HepG2 (cell line): ENCODE results near the gene ZNF33A. TPM values are rescaled to one million over a fixed set of nuclear protein-coding genes. Genes with fewer than 3 reads are reported as not detected.
"Not testable (repeated sequence)": the region's sequence is repeated elsewhere in the genome, so short reads cannot be mapped to it uniquely, and the experiment has no call there.

Experiments used
- ATAC-seq: fragments of 200-7000 bp; cut with Tn5 transposase; 3 replicates; pipeline ENCODE4 v1.9.1; 2020; ENCODE audit warnings: mild to moderate bottlenecking, moderate library complexity
- BruUV-seq: library from RNA; stranded (reverse); fragments of 400-500 nt; replicated peaks from 2 replicates; lab custom pipeline; 2021; lab: Mats Ljungman, UMichigan
- CTCF ChIA-PET: fragments of 300-600 bp; formaldehyde crosslinking; extraction: SDS; loops from one replicate; lab custom pipeline; 2021; ENCODE audit warnings: low total read pairs, inconsistent platforms, low intra/inter-chr PET ratio; lab: Yijun Ruan, JAX
- POLR2A ChIA-PET: fragments of 350-600 bp; sonication (Branson Sonifier 250); formaldehyde crosslinking; loops from one replicate; lab custom pipeline; 2020; ENCODE audit warnings: antibody characterized with exemption, inconsistent platforms; lab: Yijun Ruan, JAX
- DNase-seq: peaks from one replicate; pipeline ENCODE4 v3.0.0-alpha.2; 2015; ENCODE audit warnings: low spot score
- FAIRE-seq: peaks from 3 replicates; lab custom pipeline; 2011; peaks lifted over from hg19 to GRCh38; lab: Jason Lieb, UNC
- H2AFZ ChIP-seq: one replicate; pipeline ENCODE4 v1.6.1; 2011; ENCODE audit warnings: low read length, inconsistent platforms
- H3K27ac ChIP-seq: fragments of 300-600 bp; 3 replicates; pipeline ENCODE4 v1.8.0; 2011; ENCODE audit warnings: mixed run types, mild to moderate bottlenecking, mixed read lengths, low read length, inconsistent platforms; ENCODE audit not compliant: insufficient read depth; ENCODE audit errors: extremely low read length
- H3K27me3 ChIP-seq, 2 experiments: fragments of 200-600 bp in 1 of 2; 2 replicates in 1 of 2; 3 replicates in 1 of 2; pipeline versions ENCODE4 v1.6.0 to v1.8.0; 2011; ENCODE audit warnings: low read length in 2 of 2, mild to moderate bottlenecking in 2 of 2, moderate library complexity in 2 of 2, inconsistent platforms in 1 of 2; ENCODE audit not compliant: insufficient read depth in 2 of 2, control insufficient read depth in 1 of 2
- H3K36me3 ChIP-seq, 2 experiments: fragments of 200-600 bp in 1 of 2; replicated peaks in 1 of 2; 2 replicates in 1 of 2; 3 replicates in 1 of 2; pipeline versions ENCODE4 v1.5.1 to v1.8.0; 2011; ENCODE audit warnings: low read length in 2 of 2, inconsistent platforms in 1 of 2; ENCODE audit not compliant: insufficient read depth in 2 of 2, control insufficient read depth in 1 of 2
- H3K4me1 ChIP-seq: 2 replicates; pipeline ENCODE4 v1.5.1; 2012; ENCODE audit warnings: low read length, inconsistent platforms; ENCODE audit not compliant: insufficient read depth
- H3K4me2 ChIP-seq: 2 replicates; pipeline ENCODE4 v1.6.0; 2011; ENCODE audit warnings: low read depth, low read length, inconsistent platforms
- H3K4me3 ChIP-seq, 3 experiments: fragments of 200-600 bp in 1 of 3; sonication (generic), shearing (Covaris generic) in 1 of 3; replicated peaks in 1 of 3; 2 replicates each; pipeline ENCODE4 v1.5.1; 2011 to 2016; ENCODE audit warnings: low read length in 3 of 3, inconsistent platforms in 2 of 3, low read depth in 2 of 3, mild to moderate bottlenecking in 2 of 3, control low read depth in 1 of 3, mixed read lengths in 1 of 3; ENCODE audit not compliant: insufficient read depth in 1 of 3
- H3K79me2 ChIP-seq: one replicate; pipeline ENCODE4 v1.6.1; 2011; ENCODE audit warnings: low read length, inconsistent platforms; ENCODE audit not compliant: insufficient read depth
- H3K9ac ChIP-seq: 2 replicates; pipeline ENCODE4 v1.6.0; 2011; ENCODE audit warnings: mild to moderate bottlenecking, low read depth, low read length, inconsistent platforms; ENCODE audit not compliant: insufficient read depth
- H3K9me3 ChIP-seq: 2 replicates; pipeline ENCODE4 v1.5.1; 2012; ENCODE audit warnings: mild to moderate bottlenecking, low read length
- H4K20me1 ChIP-seq: 2 replicates; pipeline ENCODE4 v1.6.0; 2011; ENCODE audit warnings: inconsistent platforms, mild to moderate bottlenecking, low read length, moderate library complexity; ENCODE audit not compliant: insufficient read depth
- SMC3 ChIP-seq: IDR thresholded peaks from 2 replicates; pipeline ENCODE4 v1.6.1; 2011; ENCODE audit warnings: low read length, improper control_type of control experiment
- STAG1 ChIP-seq: sonication (generic); formaldehyde crosslinking; IDR thresholded peaks from 2 replicates; pipeline ENCODE4 v1.4.0; 2020; ENCODE audit warnings: missing genetic modification reagents
- ZNF547 ChIP-seq: sonication (generic); formaldehyde crosslinking; IDR thresholded peaks from 2 replicates; pipeline ENCODE4 v1.5.1; 2020; ENCODE audit warnings: mild to moderate bottlenecking, missing genetic modification reagents
- ZNF644 ChIP-seq: IDR thresholded peaks from 2 replicates; pipeline ENCODE4 v1.6.1; 2016; ENCODE audit warnings: low read depth
- WGBS: methylation state at CpG from one replicate; pipeline ENCODE4 v1.1.6; 2017; ENCODE audit warnings: low lambda C conversion rate; 5-methylcytosine and 5-hydroxymethylcytosine counted together
- in situ Hi-C: cut with HindIII; loops from 2 replicates; pipeline ENCODE4 v1.10.0; 2017; ENCODE audit warnings: low pct_unique_long_range_greater_than_20kb; ENCODE audit not compliant: extremely low pct_ligation_motif_present
- intact Hi-C: fragments of 100-400 bp; cut with micrococcal nuclease; formaldehyde crosslinking; loops from one replicate; pipeline ENCODE4 v1.10.0; 2022; ENCODE audit not compliant: unreplicated experiment
- polyA plus RNA-seq, 8 experiments: library from polyadenylated mRNA; depleted of rRNA in 3 of 8; stranded (reverse) in 7 of 8; unstranded in 1 of 8; fragments of >200 nt; fragmentation: Illumina TruSeq in 4 of 8; extraction: Trizol in 4 of 8; gene quantifications; 2 replicates each; pipeline versions ENCODE4 v1.2.1 to v1.2.3, GENCODE V29; 2011 to 2016; ENCODE audit warnings: low read depth in 4 of 8, missing spikeins in 1 of 8, mixed read lengths in 1 of 8; ENCODE audit not compliant: insufficient read depth in 1 of 8
- total RNA-seq, 5 experiments: library from RNA; depleted of rRNA; stranded (reverse); fragments of >200 nt; fragmentation: Illumina TruSeq; extraction: Trizol; gene quantifications; 2 replicates each; pipeline ENCODE4 v1.2.3, GENCODE V29; 2016; ENCODE audit warnings: low read depth in 1 of 5
- TF ChIP-seq, protein P1 (sequence below): sonication (generic); formaldehyde crosslinking; conservative IDR thresholded peaks from 2 replicates; pipeline ENCODE4 v1.4.0; 2020; ENCODE audit warnings: mild to moderate bottlenecking, missing genetic modification reagents, moderate library complexity
- TF ChIP-seq, protein P2 (sequence below): sonication (generic); formaldehyde crosslinking; IDR thresholded peaks from 2 replicates; pipeline ENCODE4 v1.5.0; 2020; ENCODE audit warnings: mild to moderate bottlenecking, missing genetic modification reagents, moderate library complexity

ZNF33A gene
- total and polyA plus RNA-seq, 2 of the 13 experiments (the other 11 are each of a cell fraction or from before 2014, with no cell fraction given) = 13.1 to 22.5 TPM

DNA sequence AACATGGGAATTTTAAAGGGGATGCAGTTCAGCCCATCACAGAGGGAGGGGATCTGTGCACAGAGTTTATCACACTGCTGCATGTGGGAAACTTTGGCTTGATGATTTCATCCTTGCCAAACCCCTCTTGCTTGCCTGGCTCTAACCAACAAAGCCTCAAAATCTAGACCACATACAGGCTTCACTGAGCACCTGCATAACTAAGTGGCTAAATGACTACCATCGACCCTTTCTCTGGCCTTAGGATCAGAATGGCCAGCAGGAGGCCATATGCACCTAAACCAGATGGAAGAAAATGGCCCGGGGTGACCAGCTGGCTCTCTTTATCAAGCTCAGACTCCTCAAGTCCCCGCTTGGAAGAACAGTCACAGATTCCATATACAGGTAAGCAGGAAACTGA is 18.4 kb upstream of the ZNF33A start:
- no peak for FAIRE-seq
- TF ChIP-seq ZNF644 = 0 out of 2 replicates have a peak, but pooled peaks have one; percentile 37
- TF ChIP-seq SMC3 = peak; percentile 28; the same call in 1 of the 2 replicates
- peak; percentile 30; the same call in 1 of the 2 replicates for TF ChIP-seq STAG1
- TF ChIP-seq, protein P1, sequence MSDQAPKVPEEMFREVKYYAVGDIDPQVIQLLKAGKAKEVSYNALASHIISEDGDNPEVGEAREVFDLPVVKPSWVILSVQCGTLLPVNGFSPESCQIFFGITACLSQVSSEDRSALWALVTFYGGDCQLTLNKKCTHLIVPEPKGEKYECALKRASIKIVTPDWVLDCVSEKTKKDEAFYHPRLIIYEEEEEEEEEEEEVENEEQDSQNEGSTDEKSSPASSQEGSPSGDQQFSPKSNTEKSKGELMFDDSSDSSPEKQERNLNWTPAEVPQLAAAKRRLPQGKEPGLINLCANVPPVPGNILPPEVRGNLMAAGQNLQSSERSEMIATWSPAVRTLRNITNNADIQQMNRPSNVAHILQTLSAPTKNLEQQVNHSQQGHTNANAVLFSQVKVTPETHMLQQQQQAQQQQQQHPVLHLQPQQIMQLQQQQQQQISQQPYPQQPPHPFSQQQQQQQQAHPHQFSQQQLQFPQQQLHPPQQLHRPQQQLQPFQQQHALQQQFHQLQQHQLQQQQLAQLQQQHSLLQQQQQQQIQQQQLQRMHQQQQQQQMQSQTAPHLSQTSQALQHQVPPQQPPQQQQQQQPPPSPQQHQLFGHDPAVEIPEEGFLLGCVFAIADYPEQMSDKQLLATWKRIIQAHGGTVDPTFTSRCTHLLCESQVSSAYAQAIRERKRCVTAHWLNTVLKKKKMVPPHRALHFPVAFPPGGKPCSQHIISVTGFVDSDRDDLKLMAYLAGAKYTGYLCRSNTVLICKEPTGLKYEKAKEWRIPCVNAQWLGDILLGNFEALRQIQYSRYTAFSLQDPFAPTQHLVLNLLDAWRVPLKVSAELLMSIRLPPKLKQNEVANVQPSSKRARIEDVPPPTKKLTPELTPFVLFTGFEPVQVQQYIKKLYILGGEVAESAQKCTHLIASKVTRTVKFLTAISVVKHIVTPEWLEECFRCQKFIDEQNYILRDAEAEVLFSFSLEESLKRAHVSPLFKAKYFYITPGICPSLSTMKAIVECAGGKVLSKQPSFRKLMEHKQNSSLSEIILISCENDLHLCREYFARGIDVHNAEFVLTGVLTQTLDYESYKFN (CRISPR knock-in tag) = no peak
- TF ChIP-seq, protein P2, sequence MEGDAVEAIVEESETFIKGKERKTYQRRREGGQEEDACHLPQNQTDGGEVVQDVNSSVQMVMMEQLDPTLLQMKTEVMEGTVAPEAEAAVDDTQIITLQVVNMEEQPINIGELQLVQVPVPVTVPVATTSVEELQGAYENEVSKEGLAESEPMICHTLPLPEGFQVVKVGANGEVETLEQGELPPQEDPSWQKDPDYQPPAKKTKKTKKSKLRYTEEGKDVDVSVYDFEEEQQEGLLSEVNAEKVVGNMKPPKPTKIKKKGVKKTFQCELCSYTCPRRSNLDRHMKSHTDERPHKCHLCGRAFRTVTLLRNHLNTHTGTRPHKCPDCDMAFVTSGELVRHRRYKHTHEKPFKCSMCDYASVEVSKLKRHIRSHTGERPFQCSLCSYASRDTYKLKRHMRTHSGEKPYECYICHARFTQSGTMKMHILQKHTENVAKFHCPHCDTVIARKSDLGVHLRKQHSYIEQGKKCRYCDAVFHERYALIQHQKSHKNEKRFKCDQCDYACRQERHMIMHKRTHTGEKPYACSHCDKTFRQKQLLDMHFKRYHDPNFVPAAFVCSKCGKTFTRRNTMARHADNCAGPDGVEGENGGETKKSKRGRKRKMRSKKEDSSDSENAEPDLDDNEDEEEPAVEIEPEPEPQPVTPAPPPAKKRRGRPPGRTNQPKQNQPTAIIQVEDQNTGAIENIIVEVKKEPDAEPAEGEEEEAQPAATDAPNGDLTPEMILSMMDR = peak; percentile 31; the same call in 1 of the 2 replicates
- no peak for TF ChIP-seq ZNF547 (CRISPR knock-in tag)
- TF ChIP-seq, all 625 proteins: peak for 4
- peak; percentile 81 for ATAC-seq
- Histone ChIP-seq H3K79me2 (no peaks in the 10 kb centered on the region), H3K36me3 (no peaks in the 10 kb centered on the region), H3K9ac (no peak overlapping the region), H4K20me1 (no peaks in the 10 kb centered on the region), H2AFZ (no peak overlapping the region), H3K27ac (no peak overlapping the region), H3K9me3 (no peaks in the 10 kb centered on the region), H3K27me3 (no peaks in the 10 kb centered on the region), H3K4me1 (no peaks in the 10 kb centered on the region), H3K4me3 (no peak overlapping the region), H3K4me2 (no peak overlapping the region)
- DNase-seq = no peak
- ChIA-PET CTCF (interaction anchor here (1.4 kb wide), 1 partner anchor 15 kb away, joined by 3 read pairs; the partner anchor contains the start of gene ZNF25), POLR2A (interaction anchor here (1.7 kb wide), 1 partner anchor 18 kb away, joined by 8 read pairs; the partner anchor contains the start of gene ZNF33A)
- in situ Hi-C loops (no loop called here), intact Hi-C loops (no loop called here)
- BruUV-seq = no TSS peak
- WGBS = 26% methylated on average over 3 of the region's 3 CpGs

DNA sequence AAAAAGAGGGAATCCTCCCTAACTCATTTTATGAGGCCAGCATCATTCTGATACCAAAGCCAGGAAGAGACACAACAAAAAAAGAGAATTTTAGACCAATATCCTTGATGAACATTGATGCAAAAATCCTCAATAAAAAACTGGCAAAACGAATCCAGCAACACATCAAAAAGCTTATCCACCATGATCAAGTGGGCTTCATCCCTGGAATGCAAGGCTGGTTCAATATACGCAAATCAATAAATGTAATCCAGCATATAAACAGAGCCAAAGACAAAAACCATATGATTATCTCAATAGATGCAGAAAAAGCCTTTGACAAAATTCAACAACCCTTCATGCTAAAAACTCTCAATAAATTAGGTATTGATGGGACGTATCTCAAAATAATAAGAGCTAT is 11.6 kb upstream of the ZNF33A start:
- BruUV-seq, H3K9me3 ChIP-seq, H3K4me2 ChIP-seq, intact Hi-C loops, H3K36me3 ChIP-seq, H3K9ac ChIP-seq, H3K27ac ChIP-seq, H3K79me2 ChIP-seq, DNase-seq, H2AFZ ChIP-seq, POLR2A ChIA-PET, FAIRE-seq, ATAC-seq, in situ Hi-C loops, H3K4me3 ChIP-seq, H3K4me1 ChIP-seq, CTCF ChIA-PET, H4K20me1 ChIP-seq, H3K27me3 ChIP-seq: not testable (repeated sequence)
- 21% methylated on average over 2 of the region's 3 CpGs for WGBS

DNA sequence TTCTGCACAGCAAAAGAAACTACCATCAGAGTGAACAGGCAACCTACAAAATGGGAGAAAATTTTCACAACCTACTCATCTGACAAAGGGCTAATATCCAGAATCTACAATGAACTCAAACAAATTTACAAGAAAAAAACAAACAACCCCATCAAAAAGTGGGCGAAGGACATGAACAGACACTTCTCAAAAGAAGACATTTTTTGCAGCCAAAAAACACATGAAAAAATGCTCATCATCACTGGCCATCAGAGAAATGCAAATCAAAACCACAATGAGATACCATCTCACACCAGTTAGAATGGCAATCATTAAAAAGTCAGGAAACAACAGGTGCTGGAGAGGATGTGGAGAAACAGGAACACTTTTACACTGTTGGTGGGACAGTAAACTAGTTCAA is 10.0 kb upstream of the ZNF33A start:
- H3K36me3 ChIP-seq, H3K4me2 ChIP-seq, H3K4me1 ChIP-seq, DNase-seq, H4K20me1 ChIP-seq, CTCF ChIA-PET, FAIRE-seq, H3K79me2 ChIP-seq, in situ Hi-C loops, H2AFZ ChIP-seq, H3K9me3 ChIP-seq, ATAC-seq, POLR2A ChIA-PET, H3K27ac ChIP-seq, H3K9ac ChIP-seq, intact Hi-C loops, H3K4me3 ChIP-seq, BruUV-seq, H3K27me3 ChIP-seq: not testable (repeated sequence)
- 4% methylated on average over 1 of the region's 1 CpG for WGBS
